Measurements from ENCODE around the gene GGACT. TPM values are rescaled to one million over a fixed set of nuclear protein-coding genes. Genes with fewer than 3 reads are reported as not detected.

GGACT gene
- total RNA-seq, 1 donor from 2014 or later: 1.4 TPM

GRCh38 chr13:100520936-100521850 lies 67.4 kb downstream of the GGACT start:
- DNase-seq: no peak
- ATAC-seq: no peak
- intact Hi-C loops (cut with micrococcal nuclease): no loop called here

GRCh38 chr13:100519626-100520025 lies 69.0 kb downstream of the GGACT start:
- intact Hi-C loops (cut with micrococcal nuclease): loop anchor here (10.0 kb wide), 1 partner anchor 595 kb away; no protein-coding TSS in a partner anchor
- no peak for ATAC-seq
- no peak for DNase-seq

- DNase-seq (no peak), ATAC-seq (no peak)
- intact Hi-C loops (cut with micrococcal nuclease): loop anchor here (10.0 kb wide), 1 partner anchor 594 kb away; no protein-coding TSS in a partner anchor
These were observed 70.1 kb downstream of the GGACT start for GRCh38 chr13:100518394-100519062.

GRCh38 chr13:100517728-100518127 lies 70.9 kb downstream of the GGACT start:
- ATAC-seq: no peak
- intact Hi-C loops (cut with micrococcal nuclease): loop anchor here (10.0 kb wide), 1 partner anchor 593 kb away; no protein-coding TSS in a partner anchor
- DNase-seq: no peak

- no peak for ATAC-seq
These were observed 71.5 kb downstream of the GGACT start for GRCh38 chr13:100517135-100517534.

GRCh38 chr13:100515410-100515800 lies 73.2 kb downstream of the GGACT start:
- DNase-seq (no peak), ATAC-seq (no peak)
- intact Hi-C loops (cut with micrococcal nuclease): loop anchor here (2.0 to 10.0 kb wide), 2 partner anchors 591 to 859 kb away; no protein-coding TSS in a partner anchor

More at GRCh38 chr13:100517135-100517534, 71.5 kb downstream of the GGACT start:
- intact Hi-C loops (cut with micrococcal nuclease): loop anchor here (10.0 kb wide), 1 partner anchor 592 kb away; no protein-coding TSS in a partner anchor
- no peak for DNase-seq

- peak; percentile 87 for DNase-seq
- peak; percentile 93 for ATAC-seq
- intact Hi-C loops (cut with micrococcal nuclease): loop anchor here (2.0 to 10.0 kb wide), 2 partner anchors 590 to 858 kb away; no protein-coding TSS in a partner anchor
These were observed 73.7 kb downstream of the GGACT start for GRCh38 chr13:100514788-100515409.

GRCh38 chr13:100513987-100514670 lies 74.5 kb downstream of the GGACT start:
- intact Hi-C loops (cut with micrococcal nuclease): loop anchor here (2.0 to 10.0 kb wide), 2 partner anchors 589 to 857 kb away; no protein-coding TSS in a partner anchor
- ATAC-seq: peak; percentile 79
- DNase-seq: no peak

- intact Hi-C loops (cut with micrococcal nuclease): loop anchor here (10.0 kb wide), 1 partner anchor 588 kb away; no protein-coding TSS in a partner anchor
- DNase-seq: no peak
- no peak for ATAC-seq
These were observed 75.4 kb downstream of the GGACT start for GRCh38 chr13:100513171-100513570.

GRCh38 chr13:100512422-100512821 lies 76.2 kb downstream of the GGACT start:
- ATAC-seq (no peak), DNase-seq (no peak)
- intact Hi-C loops (cut with micrococcal nuclease): loop anchor here (10.0 kb wide), 1 partner anchor 588 kb away; no protein-coding TSS in a partner anchor

GRCh38 chr13:100511466-100511865 lies 77.1 kb downstream of the GGACT start:
- peak; percentile 45 for ATAC-seq
- intact Hi-C loops (cut with micrococcal nuclease): loop anchor here (10.0 kb wide), 1 partner anchor 587 kb away; no protein-coding TSS in a partner anchor

GRCh38 chr13:100510208-100510957 lies 78.2 kb downstream of the GGACT start:
- ATAC-seq: no peak
- no peak for DNase-seq
- intact Hi-C loops (cut with micrococcal nuclease): loop anchor here (10.0 kb wide), 1 partner anchor 586 kb away; no protein-coding TSS in a partner anchor

More at GRCh38 chr13:100511466-100511865, 77.1 kb downstream of the GGACT start:
- DNase-seq: no peak

GRCh38 chr13:100508996-100509395 lies 79.6 kb downstream of the GGACT start:
- ATAC-seq (no peak), DNase-seq (no peak)
- intact Hi-C loops (cut with micrococcal nuclease): no loop called here

- intact Hi-C loops (cut with micrococcal nuclease): no loop called here
- ATAC-seq (no peak), DNase-seq (no peak)
These were observed 80.1 kb downstream of the GGACT start for GRCh38 chr13:100508455-100508854.

- DNase-seq (no peak), ATAC-seq (no peak)
- intact Hi-C loops (cut with micrococcal nuclease): no loop called here
These were observed 81.8 kb downstream of the GGACT start for GRCh38 chr13:100506600-100507422.

- no peak for DNase-seq
- intact Hi-C loops (cut with micrococcal nuclease): no loop called here
- no peak for ATAC-seq
These were observed 82.4 kb downstream of the GGACT start for GRCh38 chr13:100506154-100506553.

GRCh38 chr13:100503622-100504021 lies 85.0 kb downstream of the GGACT start:
- no peak for ATAC-seq
- DNase-seq: no peak
- intact Hi-C loops (cut with micrococcal nuclease): no loop called here

Data from left ventricle myocardium superior (tissue), 1 donor.